GM18505 (cell line): Measurements from ENCODE around the gene STYXL1.

Experiments used
- ATAC-seq: cut with Tn5 transposase; IDR thresholded peaks from one replicate; pipeline ENCODE4 v1.9.1; 2021; ENCODE audit not compliant: unreplicated experiment
- POLR2A ChIP-seq: IDR thresholded peaks from 4 replicates; pipeline ENCODE4 v1.6.1; 2011; ENCODE audit warnings: borderline replicate concordance; ENCODE audit not compliant: insufficient read depth, insufficient read length; ENCODE audit errors: extremely low read depth

Gene STYXL1

DNA sequence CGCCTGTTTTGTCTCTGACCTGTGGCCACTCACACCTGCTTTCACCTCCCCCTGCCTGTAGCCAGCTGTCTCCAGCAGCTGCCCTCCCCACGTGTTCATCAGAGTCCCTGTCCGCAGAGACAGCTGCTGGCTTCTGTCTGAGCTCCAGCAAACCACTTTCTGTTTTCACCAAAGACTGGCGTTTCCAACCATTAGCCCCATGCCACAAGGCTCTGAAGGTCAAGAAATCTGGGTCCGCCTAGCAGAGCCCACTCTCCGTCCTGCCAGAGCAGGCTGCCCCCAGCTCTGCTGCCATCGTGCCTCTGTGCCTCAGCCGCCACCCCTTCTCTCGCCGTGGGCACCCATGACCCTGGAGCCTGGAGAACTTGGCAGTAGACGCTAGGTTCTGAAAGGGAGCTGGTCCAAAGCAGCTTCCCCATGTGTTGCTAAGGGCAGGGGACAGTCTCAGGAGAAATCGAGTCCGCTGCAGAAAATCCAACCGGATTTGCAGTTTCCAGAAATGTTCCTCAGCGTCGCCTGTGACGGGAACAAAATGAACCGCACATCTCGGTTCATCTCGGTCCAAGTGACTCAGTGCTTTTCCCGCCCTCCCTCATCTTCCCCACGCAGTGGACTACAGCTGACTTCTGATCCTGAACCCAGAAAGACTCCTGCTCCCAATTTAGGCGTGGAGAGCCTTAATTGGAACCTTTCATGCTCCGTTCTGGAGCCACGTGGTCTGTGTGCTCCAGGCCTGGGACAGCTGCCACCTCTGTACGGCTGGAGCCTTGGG lies 81.4 kb downstream of the STYXL1 start:
- no peak for TF ChIP-seq POLR2A
- ATAC-seq, result no peak

DNA sequence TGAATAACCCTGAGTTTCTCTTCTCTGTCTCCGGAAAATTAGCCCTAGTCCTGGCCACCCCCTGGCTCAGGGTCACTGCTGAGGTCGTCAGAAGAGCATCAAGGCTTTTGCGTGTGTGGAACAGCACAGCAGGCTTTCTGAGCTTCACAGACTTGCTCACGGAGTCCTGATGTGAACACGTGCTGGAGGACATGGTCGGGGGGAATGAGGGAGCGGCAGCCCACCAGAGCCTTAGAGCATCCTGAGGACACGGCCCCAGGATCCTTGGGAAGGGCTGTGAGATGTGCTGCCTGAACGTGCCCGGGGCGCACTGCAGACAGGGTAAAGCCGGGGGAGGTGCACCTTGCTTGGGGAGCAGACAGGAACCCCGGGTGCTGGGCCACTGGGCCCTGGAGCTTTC lies 82.2 kb downstream of the STYXL1 start:
- no peak for TF ChIP-seq POLR2A
- ATAC-seq, result no peak

DNA sequence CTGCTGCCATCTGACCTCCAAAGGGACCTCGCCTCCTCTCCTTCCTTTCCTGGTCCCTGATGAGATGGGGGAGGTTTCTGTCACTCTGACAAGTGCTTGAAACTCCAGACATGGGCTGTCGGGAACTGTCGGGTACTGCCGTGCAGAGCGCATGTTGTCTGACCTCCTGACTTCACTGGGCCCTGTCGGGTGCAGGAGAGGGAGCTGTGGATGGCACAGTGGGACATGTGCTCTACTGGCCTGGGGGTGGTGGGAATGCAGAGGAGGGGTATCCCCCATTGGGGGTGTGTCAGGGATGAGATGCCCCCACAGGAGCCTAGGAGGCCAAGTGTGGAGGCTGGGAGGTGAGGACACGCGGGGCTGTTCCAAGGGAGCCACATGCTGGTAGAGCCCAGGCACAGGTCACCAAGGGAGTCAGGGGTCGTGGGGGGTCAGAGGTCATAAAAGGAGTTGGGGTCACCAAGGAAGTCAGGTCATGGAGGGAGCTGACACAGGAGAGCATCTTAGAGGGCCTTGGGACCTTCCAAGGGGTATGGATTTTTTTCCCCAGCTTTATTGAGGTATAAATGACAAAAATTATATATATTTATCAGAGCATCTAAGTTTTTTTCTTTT lies 84.3 kb downstream of the STYXL1 start:
- no peak for TF ChIP-seq POLR2A
- no peak for ATAC-seq

DNA sequence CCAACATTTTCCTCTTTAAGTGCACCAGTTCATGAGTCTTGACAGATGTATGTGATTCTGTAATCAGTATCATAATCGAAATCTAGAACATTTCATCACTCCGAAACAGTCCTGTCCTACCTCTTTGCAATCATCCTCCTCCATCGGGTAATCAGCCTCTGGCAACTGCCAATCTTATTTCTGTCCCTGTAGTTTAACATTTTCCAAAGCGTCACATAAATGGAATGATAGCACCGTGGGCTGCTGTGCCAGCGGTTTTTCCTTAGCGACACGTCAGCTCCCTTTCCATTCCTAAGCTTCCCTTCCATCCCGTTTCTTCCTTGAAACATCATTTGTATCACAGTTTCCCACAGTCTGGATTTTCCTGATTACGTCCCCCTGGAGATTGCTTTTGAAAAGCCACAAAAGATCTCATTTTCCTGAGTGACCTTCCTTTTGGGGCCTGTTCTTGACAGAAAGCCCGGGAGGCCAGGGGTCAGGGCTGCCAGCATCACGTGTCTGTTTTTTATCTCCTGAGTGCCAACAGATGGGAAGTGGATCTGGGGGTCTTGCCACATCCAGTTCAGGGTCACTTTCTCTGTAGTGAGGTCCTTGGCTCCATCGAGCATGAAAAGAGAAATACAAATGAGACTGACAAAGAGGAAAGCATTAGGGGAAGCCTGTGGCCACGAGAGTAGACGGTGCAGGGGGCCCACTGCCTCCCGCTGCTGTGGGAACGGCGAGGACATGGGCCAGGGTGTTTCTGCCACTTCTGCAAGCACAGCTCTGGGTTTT lies 85.0 kb downstream of the STYXL1 start:
- TF ChIP-seq POLR2A, result no peak
- ATAC-seq, result no peak

DNA sequence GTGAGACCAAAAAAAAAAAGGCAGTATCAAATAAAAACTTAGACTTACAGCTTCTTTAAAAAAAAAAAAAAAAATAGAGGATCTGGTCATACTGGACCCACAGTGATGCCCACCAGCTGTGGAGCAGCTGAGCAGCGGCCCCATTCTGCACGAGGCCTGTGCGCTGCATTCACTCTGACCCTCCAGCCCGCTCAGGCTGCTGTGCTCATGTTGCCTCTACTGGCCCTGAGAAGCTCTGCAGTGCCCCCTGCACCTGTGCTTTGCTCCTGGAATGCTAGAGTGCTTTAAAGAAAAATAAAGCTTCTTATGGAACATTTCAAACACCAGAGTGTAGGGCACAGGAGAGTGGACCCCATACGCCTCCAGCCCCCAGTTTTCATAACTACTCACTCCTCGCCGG lies 86.6 kb downstream of the STYXL1 start:
- no peak for ATAC-seq
- no peak for TF ChIP-seq POLR2A

DNA sequence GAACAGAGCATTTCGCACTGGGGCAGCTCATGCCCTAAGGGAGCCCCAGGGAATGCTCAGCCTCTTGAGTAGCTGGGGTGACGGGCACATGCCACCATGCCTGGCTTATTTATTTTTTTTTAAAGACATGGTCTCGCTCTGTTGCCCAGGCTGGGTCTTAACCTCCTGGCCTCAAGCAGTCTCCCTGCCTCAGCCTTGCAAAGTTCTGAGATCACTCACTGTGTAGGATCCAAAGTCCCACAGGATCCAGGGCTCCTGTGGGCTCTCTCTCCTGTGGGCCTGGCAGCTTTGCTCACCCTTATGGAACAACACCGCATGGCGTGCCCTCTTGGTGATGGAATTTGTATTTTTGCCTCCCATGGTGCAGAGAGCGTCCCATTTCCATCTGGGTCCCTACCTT lies 87.4 kb downstream of the STYXL1 start:
- TF ChIP-seq POLR2A, result no peak
- ATAC-seq, result no peak

DNA sequence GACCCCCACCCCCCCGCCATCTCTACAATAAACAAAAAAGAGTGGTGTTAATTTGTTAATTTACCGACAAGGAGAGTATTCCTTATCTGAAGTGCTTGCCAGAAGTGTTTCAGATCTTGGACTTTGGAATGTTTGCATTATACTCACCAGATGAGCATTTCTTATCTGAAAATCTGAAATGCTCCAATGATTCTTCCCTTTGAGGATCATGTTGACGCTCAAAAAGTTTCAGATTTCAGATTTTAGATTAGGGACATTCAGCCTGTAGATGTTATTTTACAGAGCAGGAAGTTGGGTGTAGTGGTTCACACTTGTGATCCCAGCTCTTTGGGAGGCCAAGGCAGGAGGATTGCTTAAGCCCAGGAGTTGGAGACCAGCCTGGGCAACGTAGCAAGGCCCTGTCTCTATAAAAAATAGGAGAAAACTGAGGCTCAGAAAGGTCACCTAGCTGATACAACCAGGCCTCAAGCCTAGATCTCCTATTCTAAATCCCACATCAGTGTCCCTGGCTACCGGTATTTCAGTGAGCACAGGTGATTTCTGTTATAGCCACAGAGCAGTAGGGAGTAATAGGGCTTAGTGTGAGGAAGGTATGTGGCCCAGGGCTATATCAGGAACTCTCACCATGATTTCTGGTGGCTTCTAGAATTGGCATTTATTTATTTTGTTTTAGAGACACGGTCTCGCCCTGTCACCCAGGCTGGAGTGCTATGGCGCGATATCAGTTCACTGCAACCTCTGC lies 88.8 kb downstream of the STYXL1 start:
- no peak for TF ChIP-seq POLR2A
- ATAC-seq, result no peak

DNA sequence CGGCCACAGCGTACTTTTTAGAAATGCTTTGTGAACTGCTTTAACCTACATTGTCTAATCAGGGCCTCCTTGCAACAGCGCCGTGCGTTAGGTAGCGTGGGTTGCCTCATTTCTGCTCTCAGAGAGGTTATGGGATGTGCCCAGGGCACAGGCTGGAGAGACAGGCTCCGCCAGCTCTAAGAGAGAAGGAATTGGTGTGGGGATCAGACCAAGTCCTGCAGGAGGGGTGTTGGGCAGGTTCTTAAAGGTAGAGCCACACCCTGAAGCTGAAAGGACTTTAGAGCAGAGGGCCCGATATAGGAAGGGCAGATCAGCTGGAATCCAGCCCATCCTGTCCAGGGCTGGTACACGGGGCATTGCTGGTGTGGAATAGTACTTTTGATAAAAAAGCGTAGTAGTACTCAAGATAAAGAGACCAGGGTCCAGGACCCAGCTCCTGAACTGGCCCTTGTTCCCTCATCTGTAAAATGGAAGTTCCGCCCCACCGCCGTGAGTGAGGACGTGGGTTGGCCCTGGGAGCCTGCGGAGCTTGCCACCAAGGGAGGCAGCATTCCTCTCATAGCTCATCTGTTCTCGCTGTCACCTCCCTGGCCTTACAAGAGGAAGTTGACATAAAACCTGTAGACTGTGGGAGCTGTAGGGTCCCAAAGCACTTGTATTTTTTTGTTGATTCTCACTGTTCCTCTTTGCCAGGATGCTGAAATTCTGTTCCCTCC lies 90.6 kb downstream of the STYXL1 start:
- TF ChIP-seq POLR2A, result no peak
- ATAC-seq, result no peak

DNA sequence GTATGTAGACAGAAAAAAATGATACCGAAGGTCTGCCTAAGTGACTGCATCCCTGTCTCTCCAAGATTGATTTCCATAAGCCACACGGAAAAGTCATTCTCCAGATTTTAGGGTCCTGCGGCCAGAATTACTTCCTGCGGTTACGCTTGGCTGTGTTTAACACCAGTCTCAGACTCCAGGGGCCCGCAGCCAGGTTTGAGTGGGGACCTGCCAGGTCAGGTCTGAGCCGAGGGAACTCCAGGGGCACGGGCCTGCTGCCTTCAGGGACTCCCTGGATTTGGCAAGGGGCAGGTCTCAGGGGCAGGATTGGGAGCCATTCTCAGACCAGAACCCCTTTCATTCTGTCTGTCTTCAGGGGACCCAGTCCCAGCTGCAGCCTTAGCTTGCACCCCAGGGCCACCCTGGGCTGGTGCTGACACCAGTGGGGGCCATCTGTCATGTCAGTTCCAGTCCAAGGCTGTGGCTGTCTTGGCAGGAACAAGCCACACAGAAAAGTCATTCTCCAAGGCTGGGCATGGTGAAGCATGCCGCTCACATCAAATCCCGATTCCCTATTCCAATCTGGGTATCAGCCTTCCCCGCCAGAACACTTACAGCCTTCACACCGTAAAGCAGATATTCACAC lies 92.4 kb downstream of the STYXL1 start:
- ATAC-seq, result no peak
- TF ChIP-seq POLR2A, result no peak

DNA sequence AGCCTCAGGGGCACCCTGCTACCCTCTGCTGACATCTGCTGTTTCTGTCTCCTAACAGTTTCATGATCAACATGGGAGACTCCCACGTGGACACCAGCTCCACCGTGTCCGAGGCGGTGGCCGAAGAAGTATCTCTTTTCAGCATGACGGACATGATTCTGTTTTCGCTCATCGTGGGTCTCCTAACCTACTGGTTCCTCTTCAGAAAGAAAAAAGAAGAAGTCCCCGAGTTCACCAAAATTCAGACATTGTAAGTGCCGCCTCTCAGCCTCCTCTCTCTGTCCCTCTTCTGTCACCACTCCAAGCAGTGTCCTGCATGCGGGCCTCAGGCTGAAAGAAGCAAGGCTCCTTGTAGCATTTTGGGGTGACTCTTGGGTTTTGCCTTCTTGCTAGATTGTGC lies 93.9 kb downstream of the STYXL1 start:
- TF ChIP-seq POLR2A, result no peak
- no peak for ATAC-seq

DNA sequence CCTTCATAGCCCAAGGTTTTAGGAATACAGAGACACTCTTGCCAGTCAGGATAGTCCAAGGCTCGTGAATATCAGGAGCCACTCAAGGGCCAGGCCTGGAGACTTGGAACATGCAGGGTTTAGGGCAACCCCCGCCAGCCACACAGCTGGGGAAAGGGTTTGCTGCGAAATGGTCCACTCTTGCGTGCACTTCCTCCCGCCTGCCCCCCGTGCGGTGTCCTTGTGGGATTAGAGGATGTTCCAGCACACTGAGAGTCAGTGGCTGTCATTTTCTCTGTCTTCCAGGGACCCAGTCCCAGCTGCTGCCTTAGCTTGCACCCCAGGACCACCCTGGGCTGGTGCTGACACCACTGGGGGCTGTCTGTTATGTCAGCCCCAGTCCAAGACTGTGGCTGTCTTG lies 94.4 kb downstream of the STYXL1 start:
- ATAC-seq, result no peak
- no peak for TF ChIP-seq POLR2A

DNA sequence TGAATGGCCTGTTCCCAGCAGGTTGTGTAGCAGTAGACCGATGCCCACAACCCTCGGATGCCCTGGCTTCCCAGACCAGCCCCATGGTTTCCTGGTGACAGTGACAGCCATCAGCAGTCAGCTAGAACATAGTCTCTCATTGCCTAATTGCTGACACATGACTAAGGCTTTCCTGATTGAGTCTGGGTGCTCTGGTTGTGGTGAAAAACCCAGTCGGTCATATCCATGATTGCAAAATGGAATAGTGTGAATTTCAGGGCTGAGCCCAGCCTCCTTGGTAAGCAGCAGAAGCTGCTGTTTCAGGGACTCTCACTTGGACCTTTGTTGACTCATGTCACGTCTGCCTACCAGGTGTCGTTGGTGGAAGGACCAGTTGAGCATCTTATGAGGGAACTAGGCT lies 96.3 kb downstream of the STYXL1 start:
- ATAC-seq, result no peak
- no peak for TF ChIP-seq POLR2A
